HEK293T (cell line): Measurements from ENCODE around the gene ARHGAP6.
A peak's percentile ranks its signal among the peaks of the same experiment; 100 is the strongest.

ENCODE experiments used
- CTCF ChIA-PET: fragments of 350-600 bp; formaldehyde crosslinking; extraction: SDS; loops from one replicate; lab custom pipeline; 2021; ENCODE audit warnings: antibody characterized with exemption, inconsistent platforms; lab: Yijun Ruan, JAX
- POLR2A ChIA-PET: fragments of 350-600 bp; formaldehyde crosslinking; extraction: SDS; loops from one replicate; lab custom pipeline; 2020; ENCODE audit warnings: antibody characterized with exemption, inconsistent platforms; lab: Yijun Ruan, JAX
- DNase-seq: peaks from one replicate; pipeline ENCODE4 v3.0.0; 2012; ENCODE audit warnings: mixed read lengths; ENCODE audit errors: extremely low spot score
- ARNT ChIP-seq: fragments of 450-650 bp; IDR thresholded peaks from 2 replicates; pipeline ENCODE4 v1.6.1; 2017; ENCODE audit warnings: mild to moderate bottlenecking
- BHLHE40 ChIP-seq: fragments of 450-650 bp; IDR thresholded peaks from 2 replicates; pipeline ENCODE4 v1.6.1; 2016; ENCODE audit warnings: mild to moderate bottlenecking, moderate library complexity, borderline replicate concordance
- CTBP1 ChIP-seq: fragments of 450-650 bp; IDR thresholded peaks from 2 replicates; pipeline ENCODE4 v1.6.1; 2016; ENCODE audit warnings: borderline replicate concordance
- ELF4 ChIP-seq: fragments of 450-650 bp; IDR thresholded peaks from 2 replicates; pipeline ENCODE4 v1.6.1; 2017; ENCODE audit warnings: antibody characterized with exemption
- FOXA1 ChIP-seq: fragments of 450-650 bp; IDR thresholded peaks from 2 replicates; pipeline ENCODE4 v1.6.1; 2016; ENCODE audit warnings: mild to moderate bottlenecking
- FOXK2 ChIP-seq: fragments of 450-650 bp; IDR thresholded peaks from 2 replicates; pipeline ENCODE4 v1.6.1; 2016; ENCODE audit warnings: mild to moderate bottlenecking
- FOXM1 ChIP-seq: fragments of 450-650 bp; IDR thresholded peaks from 2 replicates; pipeline ENCODE4 v1.6.1; 2017; ENCODE audit warnings: mild to moderate bottlenecking, borderline replicate concordance
- HDGF ChIP-seq: fragments of 450-650 bp; IDR thresholded peaks from 2 replicates; pipeline ENCODE4 v1.6.1; 2017; ENCODE audit warnings: antibody characterized with exemption, borderline replicate concordance
- L3MBTL2 ChIP-seq: fragments of 450-650 bp; conservative IDR thresholded peaks from 2 replicates; pipeline ENCODE4 v1.6.1; 2016; ENCODE audit warnings: mild to moderate bottlenecking
- LEF1 ChIP-seq: fragments of 450-650 bp; IDR thresholded peaks from 2 replicates; pipeline ENCODE4 v1.6.1; 2017; ENCODE audit warnings: mild to moderate bottlenecking, borderline replicate concordance
- NFRKB ChIP-seq: fragments of 450-650 bp; IDR thresholded peaks from 2 replicates; pipeline ENCODE4 v1.6.1; 2016; ENCODE audit warnings: mild to moderate bottlenecking, moderate library complexity
- PKNOX1 ChIP-seq: fragments of 450-650 bp; IDR thresholded peaks from 2 replicates; pipeline ENCODE4 v1.6.1; 2016
- SP1 ChIP-seq: fragments of 450-650 bp; IDR thresholded peaks from 2 replicates; pipeline ENCODE4 v1.6.1; 2017
- SUZ12 ChIP-seq: fragments of 450-650 bp; IDR thresholded peaks from 2 replicates; pipeline ENCODE4 v1.6.1; 2016; ENCODE audit warnings: mild to moderate bottlenecking
- TARDBP ChIP-seq: fragments of 450-650 bp; IDR thresholded peaks from 2 replicates; pipeline ENCODE4 v1.6.1; 2016
- ZNF384 ChIP-seq: fragments of 450-650 bp; IDR thresholded peaks from 2 replicates; pipeline ENCODE4 v1.6.1; 2016

ARHGAP6 gene

GRCh38 chrX:11117745-11118144 lies 548.0 kb downstream of the ARHGAP6 start:
- CTCF ChIA-PET, result no interaction called here
- no peak for TF ChIP-seq FOXM1
- no peak for TF ChIP-seq TARDBP
- no peak for TF ChIP-seq FOXA1
- no peak for TF ChIP-seq ARNT
- no peak for TF ChIP-seq ZNF384
- TF ChIP-seq PKNOX1, result no peak
- no peak for DNase-seq
- POLR2A ChIA-PET, result no interaction called here

- no peak for DNase-seq
- CTCF ChIA-PET, result no interaction called here
- no peak for TF ChIP-seq ZNF384
- no peak for TF ChIP-seq CTBP1
- POLR2A ChIA-PET, result no interaction called here
Measured at GRCh38 chrX:11113731-11114130, 552.0 kb downstream of the ARHGAP6 start.

GRCh38 chrX:11111947-11112346 lies 553.8 kb downstream of the ARHGAP6 start:
- CTCF ChIA-PET, result no interaction called here

GRCh38 chrX:11111037-11111851 lies 554.5 kb downstream of the ARHGAP6 start, which contains the start of gene HCCS:
Gene HCCS (plus strand): TSS chrX:11111332. CDS start chrX:11112061, 729 bp downstream.
- CTCF ChIA-PET, result no interaction called here
- DNase-seq, result peak; percentile 81
- POLR2A ChIA-PET, result interaction anchor here (0.6 to 0.8 kb wide), 2 partner anchors 14 to 357 kb away, joined by 3 read pairs; no protein-coding TSS in a partner anchor
- TF ChIP-seq NFRKB (no peak), SP1 (no peak), PKNOX1 (peak; percentile 95), ARNT (peak; percentile 95), L3MBTL2 (peak; percentile 43), TARDBP (no peak), FOXM1 (peak; percentile 60; the same call in 1 of the 2 replicates)

More at GRCh38 chrX:11111947-11112346, 553.8 kb downstream of the ARHGAP6 start:
- POLR2A ChIA-PET, result no interaction called here
- DNase-seq, result no peak
- TF ChIP-seq NFRKB, result no peak
- TF ChIP-seq FOXA1, result no peak

- CTCF ChIA-PET, result no interaction called here
- TF ChIP-seq SP1 (no peak), ARNT (no peak), FOXA1 (no peak), FOXM1 (no peak), TARDBP (no peak), HDGF (no peak), ELF4 (no peak), L3MBTL2 (no peak), CTBP1 (no peak), FOXK2 (no peak), NFRKB (no peak), SUZ12 (no peak), ZNF384 (no peak), BHLHE40 (no peak), LEF1 (no peak), PKNOX1 (no peak)
- POLR2A ChIA-PET, result interaction anchor here (0.5 kb wide), 1 partner anchor 364 kb away, joined by 3 read pairs; no protein-coding TSS in a partner anchor
- DNase-seq, result no peak
Measured at GRCh38 chrX:11109968-11110367, 555.8 kb downstream of the ARHGAP6 start.

- POLR2A ChIA-PET, result no interaction called here
- TF ChIP-seq FOXM1, result no peak
- TF ChIP-seq TARDBP, result no peak
- TF ChIP-seq PKNOX1, result no peak
- no peak for TF ChIP-seq SUZ12
- no peak for TF ChIP-seq SP1
- TF ChIP-seq ZNF384, result no peak
- no peak for TF ChIP-seq FOXA1
- no peak for DNase-seq
- CTCF ChIA-PET, result no interaction called here
Measured at GRCh38 chrX:11108253-11108941, 557.3 kb downstream of the ARHGAP6 start.
